ENCODE measurements around the gene SYNGR1. TPM values are rescaled to one million over a fixed set of nuclear protein-coding genes. Genes with fewer than 3 reads are reported as not detected.
"Not testable (repeated sequence)": the region's sequence is repeated elsewhere in the genome, so short reads cannot be mapped to it uniquely, and the experiment has no call there.

SYNGR1 gene
- polyA plus RNA-seq, 4 donors, result 18.8 to 26.7 (median 20.8) TPM

DNA sequence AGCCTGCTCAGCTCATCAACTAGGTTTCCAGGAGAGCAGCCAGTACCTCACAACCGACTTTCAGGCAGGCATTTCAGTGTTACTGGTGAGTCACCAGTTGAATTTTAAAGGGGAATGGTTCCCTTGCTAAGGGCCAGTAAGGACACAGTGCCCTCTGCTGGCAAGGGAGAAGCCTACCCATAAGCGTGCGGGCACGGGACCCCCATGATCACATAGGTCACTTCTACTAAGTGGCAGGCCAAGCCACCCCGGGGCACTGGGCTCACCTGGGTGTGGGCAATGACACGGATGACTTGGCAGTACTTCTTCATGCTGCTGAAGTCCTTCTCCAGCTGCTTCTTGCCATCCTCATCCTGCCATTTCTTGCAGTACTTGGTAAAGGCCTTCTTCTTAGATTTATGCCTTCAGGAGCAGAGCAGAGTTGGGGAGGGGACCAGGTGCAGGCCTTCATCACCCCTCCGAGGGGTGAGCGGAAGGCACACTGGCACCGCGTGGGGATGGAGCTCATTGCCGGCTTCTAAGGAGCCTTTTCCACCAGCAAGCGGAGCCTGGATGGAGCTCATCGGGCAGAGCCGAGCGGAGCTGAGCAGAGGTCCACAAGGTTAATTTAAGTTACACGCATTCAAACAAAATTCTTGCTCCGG is 33.2 kb upstream of the SYNGR1 start:
- DNase-seq (ENCODE audit: low read depth in 4 of 4, low spot score in 3 of 4), result peak in 1 of 4 donors; percentile 72

DNA sequence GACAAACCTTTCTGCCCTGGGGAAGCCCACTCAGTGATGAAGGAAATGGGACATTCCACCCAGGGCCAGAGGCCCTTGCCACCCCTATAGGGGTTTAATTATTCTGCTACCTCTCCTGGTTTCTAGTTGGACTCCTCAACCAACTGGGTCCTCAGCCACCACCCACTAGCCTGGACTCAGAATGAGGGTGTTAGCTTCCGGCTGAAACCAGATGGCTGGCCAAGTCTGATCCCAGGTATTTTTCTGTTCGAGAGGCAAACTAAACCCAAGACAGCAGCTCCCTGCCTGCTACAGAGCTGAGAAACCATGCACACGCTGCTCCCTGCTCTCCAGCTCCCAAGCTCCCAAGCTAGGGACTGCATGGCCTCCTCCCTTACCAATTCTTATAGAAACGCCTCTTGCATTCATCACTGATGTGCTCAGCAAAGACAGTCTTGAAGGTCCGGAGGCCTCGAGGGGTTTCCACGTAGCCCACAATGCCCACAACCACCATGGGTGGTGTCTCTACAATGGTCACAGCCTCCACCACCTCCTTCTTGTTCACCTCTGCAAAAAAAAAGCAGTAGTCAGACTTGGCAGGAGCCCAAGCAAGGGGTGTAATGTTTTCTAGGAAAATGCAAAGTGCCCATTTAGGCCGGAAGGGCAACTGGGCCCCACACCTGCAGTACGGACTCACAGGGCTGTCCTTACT is 32.6 kb upstream of the SYNGR1 start:
- no peak for DNase-seq (ENCODE audit: low read depth in 4 of 4, low spot score in 3 of 4)

DNA sequence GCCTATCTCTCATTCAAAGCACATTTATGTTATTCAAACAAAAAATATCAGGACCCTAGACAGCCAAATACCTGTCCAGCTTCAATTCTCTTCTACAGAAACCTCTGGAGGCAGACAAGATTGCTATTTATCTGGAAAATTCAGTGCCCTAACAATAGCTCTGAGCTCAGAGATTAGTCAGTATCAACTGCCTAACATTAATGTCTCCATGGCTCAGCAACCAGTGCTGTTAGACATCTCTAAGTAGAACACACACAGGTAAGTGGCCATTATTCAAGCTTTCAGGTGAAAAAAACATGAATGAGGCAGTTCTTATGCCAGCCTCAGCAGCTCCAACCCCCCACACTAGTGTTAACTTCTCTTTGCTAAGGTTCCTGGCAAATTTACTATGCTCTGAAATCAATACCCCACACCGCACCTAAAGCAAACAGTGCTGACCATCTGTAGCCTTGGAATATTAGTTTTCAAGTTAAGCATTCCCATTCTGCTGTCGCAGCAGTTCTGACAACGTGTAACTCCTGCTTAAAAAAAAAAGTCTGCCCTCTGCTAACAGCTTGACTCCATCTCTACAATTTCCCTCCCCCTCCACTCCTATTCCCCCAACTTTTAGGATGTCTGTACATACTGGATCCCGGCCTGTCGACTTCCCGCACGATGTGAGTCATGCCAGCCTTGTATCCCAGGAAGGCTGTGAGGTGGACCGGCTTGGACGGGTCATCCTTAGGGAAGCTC is 31.9 kb upstream of the SYNGR1 start:
- no peak for DNase-seq (ENCODE audit: low read depth in 4 of 4, low spot score in 3 of 4)

DNA sequence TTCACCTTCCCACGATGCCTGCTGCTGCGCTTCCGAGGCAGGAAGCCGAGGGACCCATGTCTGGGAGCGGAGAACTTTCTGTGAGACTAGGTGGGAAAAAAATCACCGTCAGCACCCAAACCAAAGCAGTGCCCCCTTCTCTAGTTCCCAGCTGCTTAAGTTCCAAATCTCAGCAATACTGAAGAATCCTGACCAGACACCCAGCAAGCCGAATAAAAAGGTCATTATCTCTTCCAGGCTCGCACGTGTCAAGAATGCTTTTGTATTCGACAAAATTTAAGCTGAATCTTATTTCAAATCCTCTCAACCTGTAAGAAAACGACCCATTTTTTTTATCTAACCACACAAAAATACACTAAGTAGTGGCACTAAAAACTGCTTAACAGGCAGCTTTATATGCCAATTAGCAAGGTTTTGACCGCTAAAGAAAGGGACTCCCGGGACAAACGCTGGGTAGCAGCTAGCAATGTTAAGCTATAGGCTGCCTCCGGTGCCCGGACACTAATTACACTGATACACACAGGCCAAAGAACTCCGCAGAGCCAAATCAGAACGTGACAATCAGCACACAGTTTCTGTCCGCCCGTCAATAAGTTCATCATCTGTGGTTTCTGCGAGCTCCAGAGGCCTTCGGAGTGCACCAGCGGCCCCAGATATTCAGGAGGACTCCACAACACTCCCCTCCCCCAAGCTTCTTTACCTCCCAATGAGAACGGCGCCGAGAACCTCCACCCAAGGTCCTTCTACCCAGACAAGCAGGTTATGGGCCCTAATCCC is 31.1 kb upstream of the SYNGR1 start:
- peak in 1 of 4 donors; percentile 59 for DNase-seq (ENCODE audit: low read depth in 4 of 4, low spot score in 3 of 4)

DNA sequence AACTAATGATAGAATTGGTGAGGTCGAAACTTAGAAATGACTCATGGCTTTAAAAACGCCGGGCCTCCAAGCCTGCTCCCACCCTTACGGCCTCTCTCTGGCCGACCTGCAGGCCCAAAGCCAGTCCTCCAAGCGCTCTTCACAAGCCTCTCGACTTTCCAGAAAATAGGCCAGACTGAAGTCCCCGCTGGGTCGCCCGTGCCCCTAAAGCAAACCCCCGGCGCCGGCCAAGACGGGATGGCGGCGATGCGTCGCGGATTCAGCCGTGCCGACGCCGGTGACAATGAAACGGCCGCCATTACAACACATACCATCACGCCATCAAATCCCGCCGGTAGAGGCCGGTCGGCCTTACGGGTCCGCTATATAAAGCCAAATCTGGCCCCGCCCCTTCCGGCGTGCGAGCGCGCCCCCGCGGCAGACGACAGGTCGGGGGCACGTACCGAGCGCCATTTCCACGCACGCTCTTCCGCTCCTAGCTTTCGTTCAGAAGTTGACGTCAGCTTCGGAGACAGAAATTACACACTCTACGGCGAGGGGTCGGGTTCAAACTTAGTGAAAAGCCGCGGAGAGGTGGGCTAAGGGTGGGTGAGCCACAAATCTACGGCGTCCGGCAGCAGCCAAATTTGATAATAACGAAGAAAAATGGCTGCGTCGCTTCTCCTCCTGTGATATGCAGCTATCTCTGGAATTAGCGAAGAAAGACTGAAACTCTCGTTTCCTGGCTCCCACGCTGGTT is 30.3 kb upstream of the SYNGR1 start, which contains the start of gene RPL3:
Gene RPL3 (minus strand): TSS at position 340 of the 739 bp plus-strand sequence. CDS start 26 bp downstream, at position 314.
- DNase-seq (ENCODE audit: low read depth in 4 of 4, low spot score in 3 of 4), result peak; percentile 98 to 100 (median 99)

DNA sequence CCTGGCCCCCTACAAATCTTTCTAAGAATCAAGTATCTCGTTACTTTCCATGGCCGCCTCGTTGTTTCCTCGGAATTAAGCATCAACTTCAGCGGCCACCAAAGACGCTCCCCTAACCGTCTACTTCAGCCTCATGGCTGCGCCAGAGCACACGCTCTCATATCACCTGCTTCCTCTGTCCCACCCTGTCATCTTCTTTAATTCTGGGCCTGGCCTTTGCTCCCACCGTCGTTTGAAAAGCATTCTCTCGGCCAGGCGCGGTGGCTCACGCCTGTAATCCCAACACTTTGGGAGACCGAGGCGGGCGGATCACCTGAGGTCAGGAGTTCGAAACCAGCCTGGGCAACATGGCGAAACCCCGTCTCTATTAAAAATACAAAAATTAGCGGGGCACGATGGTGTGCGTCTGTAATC is 29.2 kb upstream of the SYNGR1 start:
- not testable (repeated sequence) for DNase-seq (ENCODE audit: low read depth in 4 of 4, low spot score in 3 of 4)

DNA sequence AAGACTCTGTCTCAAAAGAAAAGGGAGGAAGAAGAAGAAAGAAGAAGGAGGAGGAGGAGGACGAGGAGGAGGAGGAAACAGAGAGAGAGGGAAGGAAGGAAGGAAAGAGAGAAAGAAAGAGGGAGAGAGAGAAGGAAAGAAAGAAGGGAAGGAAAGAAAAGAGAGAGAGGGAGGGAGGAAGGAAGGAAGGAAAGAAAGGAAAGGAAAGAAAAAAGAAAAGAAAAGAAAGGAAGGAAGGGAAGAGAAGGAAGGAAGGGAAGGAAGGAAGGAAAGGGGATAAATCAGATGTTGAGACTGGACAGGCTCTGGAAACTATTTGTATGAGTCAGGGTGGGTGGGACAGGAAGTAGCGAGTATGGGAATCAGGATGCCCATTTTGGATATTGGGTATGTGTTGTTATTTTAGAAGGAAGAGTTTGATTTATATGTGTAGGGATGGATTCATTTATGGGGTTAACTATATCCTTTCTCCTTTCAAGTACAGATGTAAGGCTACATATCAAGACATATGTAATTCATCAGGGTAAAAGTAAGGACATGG is 24.3 kb upstream of the SYNGR1 start:
- DNase-seq (ENCODE audit: low read depth in 4 of 4, low spot score in 3 of 4), result no peak

DNA sequence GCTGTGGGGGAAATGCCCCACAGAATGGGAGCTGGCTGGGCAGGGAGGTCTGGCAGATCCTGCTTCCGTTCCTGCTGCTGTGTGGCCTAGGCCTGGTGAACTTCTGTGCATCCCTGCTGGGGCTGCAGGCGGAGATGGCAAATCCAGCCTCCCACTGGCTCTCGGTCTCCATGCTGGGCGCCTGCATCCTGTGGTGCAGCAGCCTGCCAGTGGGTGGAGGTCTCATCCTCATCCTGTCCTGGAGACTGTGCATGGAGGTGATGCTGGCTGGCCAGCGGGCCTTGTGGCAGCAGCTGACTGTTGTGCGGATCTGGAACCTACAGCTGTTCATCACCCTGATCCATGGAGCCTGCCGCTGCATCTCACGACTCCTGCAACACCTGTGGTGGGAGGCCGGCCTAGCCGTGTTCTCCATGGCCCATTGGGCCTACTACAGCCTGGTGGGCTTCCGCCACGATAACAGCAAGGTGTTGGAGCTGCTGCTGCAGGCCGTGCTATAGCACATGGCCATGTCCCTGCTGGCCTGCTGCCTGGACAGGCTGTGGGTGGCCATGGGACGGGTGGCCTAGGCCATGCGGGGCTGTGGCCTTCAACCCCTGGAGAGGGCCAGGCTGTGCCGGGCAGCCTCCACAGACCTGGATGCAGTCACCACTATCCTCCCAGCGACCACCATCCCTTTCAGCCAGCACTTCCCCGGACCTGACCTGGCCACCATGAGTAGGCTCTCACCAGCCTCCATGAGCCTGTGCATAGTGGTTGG is 21.6 kb upstream of the SYNGR1 start:
- no peak for DNase-seq (ENCODE audit: low read depth in 4 of 4, low spot score in 3 of 4)

DNA sequence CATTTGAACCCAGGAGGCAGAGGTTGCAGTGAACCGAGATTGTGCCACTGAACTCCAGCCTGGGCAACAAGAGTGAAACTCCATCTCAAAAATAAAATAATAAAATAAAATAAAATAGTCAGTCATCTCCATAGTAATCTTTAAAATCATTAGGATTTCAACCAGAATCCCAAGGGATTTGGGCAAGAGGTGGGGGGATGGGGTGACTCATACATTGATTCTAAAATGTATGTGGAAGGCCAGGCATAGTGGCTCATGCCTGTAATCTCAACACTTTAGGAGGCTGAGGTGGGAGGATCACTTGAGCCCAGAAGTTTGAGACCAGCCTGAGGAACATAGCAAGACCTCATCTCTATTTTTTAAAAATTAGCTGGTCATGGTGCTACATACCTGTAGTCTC is 19.2 kb upstream of the SYNGR1 start:
- not testable (repeated sequence) for DNase-seq (ENCODE audit: low read depth in 4 of 4, low spot score in 3 of 4)

DNA sequence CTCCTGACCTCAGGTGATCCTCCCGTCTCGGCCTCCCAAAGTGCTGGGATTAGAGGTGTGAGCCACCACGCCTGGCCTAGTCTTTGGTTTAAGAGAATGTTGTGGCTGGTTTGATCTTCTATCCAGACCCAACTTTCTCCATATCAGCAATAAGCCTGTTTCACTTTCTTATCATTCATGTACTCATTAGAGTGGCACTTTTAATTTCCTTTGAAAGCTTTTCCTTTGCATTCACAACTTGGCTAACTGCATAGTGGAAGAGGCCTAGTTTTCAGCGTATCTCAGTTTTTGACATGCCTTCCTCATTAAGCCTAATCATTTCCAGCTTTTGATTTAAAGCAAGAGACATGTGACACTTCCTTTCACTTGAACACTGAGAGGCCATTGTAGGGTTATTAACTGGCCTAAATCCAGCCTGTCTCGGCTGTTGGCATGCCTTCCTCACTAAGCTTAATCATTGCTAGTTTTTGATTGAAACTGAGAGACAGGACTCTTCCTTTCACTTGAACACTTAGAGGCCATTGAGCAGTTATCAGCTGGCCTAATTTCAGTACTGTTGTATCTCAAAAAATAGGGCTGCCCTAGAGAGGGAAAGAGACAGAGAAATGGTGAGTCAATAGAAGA is 17.2 kb upstream of the SYNGR1 start:
- DNase-seq (ENCODE audit: low read depth in 4 of 4, low spot score in 3 of 4), result no peak

DNA sequence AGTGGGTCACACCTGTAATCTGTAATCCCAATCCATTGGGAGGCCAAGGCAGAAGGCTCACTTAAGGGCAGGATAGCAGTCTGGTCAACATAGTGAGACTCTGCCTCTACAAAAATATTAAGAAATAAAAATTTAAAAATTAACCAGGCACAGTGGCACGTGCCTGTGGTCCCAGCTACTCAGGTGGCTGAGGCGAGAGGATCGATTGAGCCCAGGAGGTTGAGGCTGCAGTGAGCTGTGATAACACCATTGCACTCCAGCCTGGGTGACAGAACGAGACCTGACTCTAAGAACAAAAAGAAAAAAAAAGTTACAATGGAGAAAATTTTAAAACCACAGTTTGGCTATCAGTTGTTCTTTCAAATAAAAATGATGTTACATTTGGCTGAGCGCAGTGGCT is 13.4 kb upstream of the SYNGR1 start:
- no peak for DNase-seq (ENCODE audit: low read depth in 4 of 4, low spot score in 3 of 4)

DNA sequence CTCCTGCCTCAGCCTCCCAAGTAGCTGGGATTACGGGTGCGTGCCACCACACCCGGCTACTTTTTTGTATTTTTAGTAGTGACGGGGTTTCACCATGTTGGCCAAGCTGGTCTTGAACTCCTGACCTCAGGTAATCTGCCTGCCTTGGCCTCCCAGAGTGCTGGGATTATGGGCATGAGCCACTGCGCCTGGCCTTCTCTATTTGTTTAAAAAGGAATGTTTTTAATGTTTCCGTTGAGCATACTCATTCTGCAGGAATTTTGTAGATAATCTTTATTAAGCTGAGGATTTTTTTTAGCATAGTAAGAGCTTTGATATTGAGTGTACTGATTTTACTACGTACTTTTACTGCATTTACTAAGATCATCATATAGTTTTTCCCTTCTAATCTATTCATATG is 10.0 kb upstream of the SYNGR1 start:
- not testable (repeated sequence) for DNase-seq (ENCODE audit: low read depth in 4 of 4, low spot score in 3 of 4)

DNA sequence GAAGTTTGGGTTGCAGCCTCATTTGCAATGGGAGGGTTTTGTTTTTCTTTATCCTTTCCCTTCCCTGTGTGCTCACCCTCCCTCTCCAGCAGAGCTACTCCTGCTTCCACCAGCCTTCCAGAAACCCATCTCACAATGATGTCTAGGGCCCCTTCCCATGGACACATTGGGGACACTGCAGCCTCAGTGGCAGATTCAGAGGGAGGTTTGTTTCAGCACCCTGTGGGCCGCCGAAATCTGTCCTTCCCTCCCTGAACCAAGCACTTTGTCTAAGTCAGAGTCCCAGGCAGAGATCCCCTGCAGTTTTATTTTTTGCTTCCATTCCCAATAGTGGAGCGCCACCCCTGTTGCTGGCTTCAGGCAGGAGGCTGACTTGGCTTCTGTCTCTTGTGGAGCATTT is 8.6 kb upstream of the SYNGR1 start:
- DNase-seq (ENCODE audit: low read depth in 4 of 4, low spot score in 3 of 4), result no peak

DNA sequence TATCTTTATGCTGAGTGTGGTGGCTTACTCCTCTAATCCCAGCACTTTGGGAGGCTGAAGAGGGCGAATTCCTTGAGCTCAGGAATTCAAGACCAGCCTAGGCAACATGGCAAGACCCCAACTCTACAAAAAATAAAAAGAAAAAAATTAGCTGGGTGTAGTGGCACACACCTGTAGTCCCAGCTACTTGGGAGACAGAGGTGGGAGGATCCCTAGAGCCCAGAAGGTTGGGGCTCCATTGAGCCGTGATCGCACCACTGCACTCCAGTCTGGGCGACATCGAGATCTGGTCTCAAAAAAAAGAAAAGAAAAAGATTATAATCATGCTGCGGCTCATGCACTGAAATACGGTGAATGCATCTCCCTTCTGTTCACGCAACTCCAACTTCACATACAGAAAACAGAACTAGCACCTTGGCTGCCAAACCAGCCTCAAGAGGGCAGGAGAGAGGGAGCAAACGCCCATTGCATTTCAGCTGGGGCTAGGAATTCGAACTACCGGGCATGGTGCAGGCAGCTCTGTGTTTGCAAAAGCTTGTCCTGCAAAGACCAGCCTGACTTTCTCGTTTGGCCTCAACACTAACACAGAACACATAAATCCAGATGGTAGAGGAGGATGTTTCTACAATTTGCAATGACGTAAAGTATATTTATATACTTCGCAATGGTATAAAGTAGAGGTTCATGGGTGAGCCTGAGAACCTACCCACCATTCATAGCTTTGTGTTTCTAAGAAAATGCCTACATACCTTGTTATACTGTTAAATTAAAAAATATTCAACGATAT is 6.3 kb upstream of the SYNGR1 start:
- no peak for DNase-seq (ENCODE audit: low read depth in 4 of 4, low spot score in 3 of 4)

DNA sequence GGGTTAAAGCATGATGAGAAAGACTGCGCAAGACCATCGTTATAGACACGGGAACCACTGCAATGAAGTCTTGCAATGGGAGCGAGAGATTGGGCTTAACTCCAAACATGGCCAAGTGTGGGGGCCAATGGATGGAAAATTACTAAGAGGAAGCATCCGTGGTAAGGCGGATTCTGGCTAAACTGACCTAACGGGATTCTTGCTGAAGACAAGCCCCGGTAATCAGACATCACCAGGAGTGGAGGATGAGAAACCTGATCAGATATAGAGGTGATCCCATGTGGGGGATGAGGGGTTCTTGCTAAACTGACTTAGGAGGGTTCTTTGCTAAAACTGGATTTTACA is 5.8 kb upstream of the SYNGR1 start:
- no peak for DNase-seq (ENCODE audit: low read depth in 4 of 4, low spot score in 3 of 4)

DNA sequence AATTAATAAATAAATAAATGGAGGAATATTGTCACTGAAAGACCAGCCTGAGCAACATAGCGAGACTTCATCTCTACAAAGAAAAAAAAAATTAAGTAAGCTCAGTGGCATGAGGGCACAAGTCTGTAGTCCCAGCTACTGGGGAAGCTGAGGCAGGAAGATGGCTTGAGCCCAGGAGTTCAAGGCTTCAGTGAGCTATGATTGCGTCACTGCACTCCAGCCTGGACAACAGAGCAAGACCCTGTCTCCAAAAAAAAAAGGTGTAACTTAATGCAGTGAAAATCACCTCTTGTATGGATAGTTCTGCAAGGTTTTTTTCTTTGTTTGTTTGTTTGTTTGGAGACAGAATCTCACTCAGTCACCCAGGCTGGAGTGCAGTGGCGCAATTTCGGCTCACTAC is 4.6 kb upstream of the SYNGR1 start:
- DNase-seq (ENCODE audit: low read depth in 4 of 4, low spot score in 3 of 4), result no peak

DNA sequence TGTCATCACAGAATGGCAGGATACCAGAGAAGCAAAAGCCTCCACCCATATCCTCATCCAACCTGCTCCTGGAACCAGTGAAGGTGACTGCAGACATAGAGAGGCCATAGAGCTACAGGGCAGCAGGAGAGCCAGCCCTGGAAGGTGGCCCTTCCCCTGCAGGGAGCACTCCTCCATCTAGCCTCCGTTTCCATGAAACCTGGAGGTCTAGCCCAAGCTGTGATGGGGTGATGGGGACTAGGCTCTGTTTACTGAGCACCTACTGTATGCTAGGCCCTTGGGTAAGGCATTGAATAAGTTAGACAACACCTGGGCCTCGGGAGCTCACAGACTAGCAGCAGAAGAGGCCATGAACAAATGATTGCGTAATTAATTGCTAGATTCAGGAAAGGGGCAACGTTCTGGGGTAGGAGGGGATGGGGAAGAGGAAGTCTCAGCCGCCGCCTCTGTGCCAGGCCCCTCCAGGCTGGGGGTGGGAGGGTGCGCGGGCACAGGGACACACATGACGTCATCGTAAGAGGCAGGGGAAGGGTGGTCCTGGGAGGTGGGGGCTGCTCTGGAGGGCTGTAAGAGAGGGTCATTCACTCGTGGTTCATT is 784 bp upstream of the SYNGR1 start:
- no peak for DNase-seq (ENCODE audit: low read depth in 4 of 4, low spot score in 3 of 4)

DNA sequence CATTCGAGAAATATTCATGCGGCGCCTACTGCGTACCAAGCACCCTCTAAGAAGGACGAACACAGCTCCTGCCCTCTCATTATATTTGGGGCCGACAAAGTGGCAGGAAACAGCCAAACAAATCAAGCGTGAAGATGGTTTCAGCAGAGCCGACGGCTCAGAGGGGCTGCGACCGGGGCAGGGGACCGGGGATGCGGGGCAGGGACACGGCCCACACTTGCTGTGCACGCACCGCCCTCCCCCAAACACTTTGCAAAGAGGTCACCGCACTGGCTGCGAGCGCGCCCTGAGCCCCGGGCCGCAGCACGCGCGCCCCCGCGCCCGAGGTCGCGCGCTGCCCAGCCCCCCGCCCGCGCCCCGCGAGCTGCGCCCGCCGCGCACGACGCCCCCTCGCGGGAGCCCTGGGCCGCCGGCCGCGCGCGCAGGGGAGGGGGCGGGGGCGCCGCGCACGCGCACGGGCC is 255 bp upstream of the SYNGR1 start:
- peak in 1 of 4 donors; percentile 27 for DNase-seq (ENCODE audit: low read depth in 4 of 4, low spot score in 3 of 4)

Data from left renal pelvis (tissue), 4 donors.